ENCODE measurements around the gene CDH11.

Gene CDH11

GRCh38 chr16:64900517-64900916 is 221.3 kb downstream of the CDH11 start:
- H3K4me3 ChIP-seq (ENCODE audit: low read length): no peak overlapping the region
- DNase-seq (ENCODE audit: low read depth): peak; percentile 49
- TF ChIP-seq CTCF (IDR thresholded peaks at IDR 0.05; ENCODE audit: insufficient read depth, low read depth, low read length, missing control alignments): no peak

- DNase-seq (ENCODE audit: low read depth): no peak
- no peak for TF ChIP-seq CTCF (IDR thresholded peaks at IDR 0.05; ENCODE audit: insufficient read depth, low read depth, low read length, missing control alignments)
- H3K4me3 ChIP-seq (ENCODE audit: low read length): no peak overlapping the region
Observed at GRCh38 chr16:64900019-64900418, 221.8 kb downstream of the CDH11 start.

- TF ChIP-seq CTCF (IDR thresholded peaks at IDR 0.05; ENCODE audit: insufficient read depth, low read depth, low read length, missing control alignments): no peak
- DNase-seq (ENCODE audit: low read depth): no peak
- H3K4me3 ChIP-seq (ENCODE audit: low read length): no peak overlapping the region
Observed at GRCh38 chr16:64898159-64898558, 223.7 kb downstream of the CDH11 start.
